K562 (cell line): ENCODE measurements around the gene ZNF598. TPM values are rescaled to one million over a fixed set of nuclear protein-coding genes. Genes with fewer than 3 reads are reported as not detected.
A peak's percentile ranks its signal among the peaks of the same experiment; 100 is the strongest.

Experiments
- NFE2L1 ChIP-seq: fragments of 450-650 bp; IDR thresholded peaks from 2 replicates; pipeline ENCODE4 v1.6.1; 2016; ENCODE audit warnings: missing genetic modification characterization, low read depth, mild to moderate bottlenecking, missing compliant biosample characterization, moderate library complexity, borderline replicate concordance
- NFIC ChIP-seq: fragments of 450-650 bp; IDR thresholded peaks from 2 replicates; pipeline ENCODE4 v1.6.1; 2017; ENCODE audit warnings: mild to moderate bottlenecking, inconsistent platforms
- PCBP1 ChIP-seq: fragments of 200-400 bp; formaldehyde crosslinking; IDR thresholded peaks from 2 replicates; pipeline ENCODE4 v1.6.1; 2018; ENCODE audit warnings: mild to moderate bottlenecking, low read depth, low read length; ENCODE audit not compliant: poor library complexity, severe bottlenecking
- RBFOX2 ChIP-seq: fragments of 200-400 bp; formaldehyde crosslinking; IDR thresholded peaks from 2 replicates; pipeline ENCODE4 v1.6.1; 2017; ENCODE audit warnings: low read depth, mild to moderate bottlenecking, low read length, moderate library complexity
- TAL1 ChIP-seq: fragments of 450-650 bp; IDR thresholded peaks from 2 replicates; pipeline ENCODE4 v1.6.1; 2016; ENCODE audit warnings: mild to moderate bottlenecking
- TOE1 ChIP-seq, 2 experiments: fragments of 450-650 bp in 1 of 2; sonication (generic) in 1 of 2; formaldehyde crosslinking in 1 of 2; IDR thresholded peaks; 2 replicates each; pipeline versions ENCODE4 v1.7.1 to v1.8.0; 2016 to 2022; ENCODE audit warnings: borderline replicate concordance in 2 of 2, mild to moderate bottlenecking in 2 of 2, antibody characterized with exemption in 1 of 2, inconsistent platforms in 1 of 2, low read depth in 1 of 2, missing genetic modification reagents in 1 of 2, moderate library complexity in 1 of 2
- U2AF2 ChIP-seq: fragments of 200-400 bp; formaldehyde crosslinking; optimal IDR thresholded peaks from 2 replicates; pipeline ENCODE3; 2017; ENCODE audit warnings: low read depth, mild to moderate bottlenecking, low read length
- polyA plus RNA-seq, 8 experiments: library from polyadenylated mRNA; depleted of rRNA in 4 of 8; stranded (reverse) in 5 of 8; unstranded in 3 of 8; fragments of >200 nt; fragmentation: Nextera tagmentation in 2 of 8; fragmentation: Illumina TruSeq in 1 of 8; extraction: Ambion mirVana in 2 of 8; extraction: Trizol in 1 of 8; gene quantifications; 2 replicates each; pipeline versions ENCODE4 v1.2.1 to v1.2.3, GENCODE V29; 2011 to 2014; ENCODE audit warnings: inconsistent platforms in 1 of 8, missing spikeins in 1 of 8
- total RNA-seq, 7 experiments: library from RNA; depleted of rRNA in 6 of 7; stranded (reverse); fragments of >200 nt in 6 of 7; fragmentation: Illumina TruSeq in 2 of 7; extraction: Trizol in 2 of 7; gene quantifications; 2 replicates each; pipeline versions ENCODE4 v1.2.1 to v1.2.3, GENCODE V29; 2011 to 2021; ENCODE audit warnings: low replicate concordance in 1 of 7
- TF ChIP-seq, protein P1 (sequence below), 2 experiments: fragments of 450-650 bp; IDR thresholded peaks; 2 replicates each; pipeline ENCODE4 v1.6.1; 2016; ENCODE audit warnings: mild to moderate bottlenecking in 2 of 2, borderline replicate concordance in 1 of 2, low read depth in 1 of 2, moderate library complexity in 1 of 2
- TF ChIP-seq, protein P2 (sequence below): sonication (generic); formaldehyde crosslinking; IDR thresholded peaks from 2 replicates; pipeline ENCODE4 v1.8.0; 2022; ENCODE audit warnings: mild to moderate bottlenecking, missing genetic modification reagents
- TF ChIP-seq, protein P3 (sequence below), 2 experiments: fragments of 450-650 bp in 1 of 2; sonication (generic) in 1 of 2; formaldehyde crosslinking in 1 of 2; IDR thresholded peaks in 1 of 2; conservative IDR thresholded peaks in 1 of 2; 2 replicates each; pipeline versions ENCODE4 v1.6.1 to v1.8.1; 2016 to 2023; ENCODE audit warnings: mild to moderate bottlenecking in 2 of 2, moderate library complexity in 2 of 2, inconsistent platforms in 1 of 2, missing genetic modification reagents in 1 of 2
- TF ChIP-seq, protein P4 (sequence below): fragments of 250-450 bp; sonication (Bioruptor Pico); IDR thresholded peaks from 2 replicates; pipeline ENCODE4 v1.9.0; 2021; ENCODE audit warnings: mild to moderate bottlenecking, inconsistent platforms

ZNF598 gene
- total and polyA plus RNA-seq, 9 of the 15 experiments (the other 6 are each of a cell fraction or from before 2014, with no cell fraction given), result 0.11 to 115 (median 29.6) TPM

DNA sequence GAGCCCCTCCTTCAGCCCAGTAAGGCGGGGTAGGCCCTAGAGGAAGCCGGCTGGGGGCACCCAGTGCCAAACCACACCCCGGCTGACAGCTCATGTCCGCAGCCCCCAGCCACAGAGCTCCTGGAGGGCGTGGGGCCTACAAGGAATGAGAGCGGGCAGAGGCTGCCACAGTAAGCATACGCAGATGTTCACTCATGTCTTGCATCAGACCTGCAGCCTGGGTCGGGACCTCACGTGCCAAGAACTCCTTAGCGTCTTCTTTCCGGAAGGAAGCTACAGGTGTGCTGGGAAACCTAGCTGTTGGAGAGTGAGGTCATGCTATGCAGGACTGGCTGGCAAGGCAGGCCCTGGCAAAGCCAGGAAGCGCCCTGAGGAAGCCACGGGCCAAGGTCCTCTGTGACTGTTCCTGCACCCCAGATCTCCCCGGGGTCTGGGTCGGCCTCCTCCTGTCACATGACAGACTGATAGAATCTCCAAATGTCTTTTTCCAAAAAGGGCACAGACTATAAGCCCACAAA, 1.6 kb downstream of the ZNF598 start (continued):
- TF ChIP-seq, protein P1, sequence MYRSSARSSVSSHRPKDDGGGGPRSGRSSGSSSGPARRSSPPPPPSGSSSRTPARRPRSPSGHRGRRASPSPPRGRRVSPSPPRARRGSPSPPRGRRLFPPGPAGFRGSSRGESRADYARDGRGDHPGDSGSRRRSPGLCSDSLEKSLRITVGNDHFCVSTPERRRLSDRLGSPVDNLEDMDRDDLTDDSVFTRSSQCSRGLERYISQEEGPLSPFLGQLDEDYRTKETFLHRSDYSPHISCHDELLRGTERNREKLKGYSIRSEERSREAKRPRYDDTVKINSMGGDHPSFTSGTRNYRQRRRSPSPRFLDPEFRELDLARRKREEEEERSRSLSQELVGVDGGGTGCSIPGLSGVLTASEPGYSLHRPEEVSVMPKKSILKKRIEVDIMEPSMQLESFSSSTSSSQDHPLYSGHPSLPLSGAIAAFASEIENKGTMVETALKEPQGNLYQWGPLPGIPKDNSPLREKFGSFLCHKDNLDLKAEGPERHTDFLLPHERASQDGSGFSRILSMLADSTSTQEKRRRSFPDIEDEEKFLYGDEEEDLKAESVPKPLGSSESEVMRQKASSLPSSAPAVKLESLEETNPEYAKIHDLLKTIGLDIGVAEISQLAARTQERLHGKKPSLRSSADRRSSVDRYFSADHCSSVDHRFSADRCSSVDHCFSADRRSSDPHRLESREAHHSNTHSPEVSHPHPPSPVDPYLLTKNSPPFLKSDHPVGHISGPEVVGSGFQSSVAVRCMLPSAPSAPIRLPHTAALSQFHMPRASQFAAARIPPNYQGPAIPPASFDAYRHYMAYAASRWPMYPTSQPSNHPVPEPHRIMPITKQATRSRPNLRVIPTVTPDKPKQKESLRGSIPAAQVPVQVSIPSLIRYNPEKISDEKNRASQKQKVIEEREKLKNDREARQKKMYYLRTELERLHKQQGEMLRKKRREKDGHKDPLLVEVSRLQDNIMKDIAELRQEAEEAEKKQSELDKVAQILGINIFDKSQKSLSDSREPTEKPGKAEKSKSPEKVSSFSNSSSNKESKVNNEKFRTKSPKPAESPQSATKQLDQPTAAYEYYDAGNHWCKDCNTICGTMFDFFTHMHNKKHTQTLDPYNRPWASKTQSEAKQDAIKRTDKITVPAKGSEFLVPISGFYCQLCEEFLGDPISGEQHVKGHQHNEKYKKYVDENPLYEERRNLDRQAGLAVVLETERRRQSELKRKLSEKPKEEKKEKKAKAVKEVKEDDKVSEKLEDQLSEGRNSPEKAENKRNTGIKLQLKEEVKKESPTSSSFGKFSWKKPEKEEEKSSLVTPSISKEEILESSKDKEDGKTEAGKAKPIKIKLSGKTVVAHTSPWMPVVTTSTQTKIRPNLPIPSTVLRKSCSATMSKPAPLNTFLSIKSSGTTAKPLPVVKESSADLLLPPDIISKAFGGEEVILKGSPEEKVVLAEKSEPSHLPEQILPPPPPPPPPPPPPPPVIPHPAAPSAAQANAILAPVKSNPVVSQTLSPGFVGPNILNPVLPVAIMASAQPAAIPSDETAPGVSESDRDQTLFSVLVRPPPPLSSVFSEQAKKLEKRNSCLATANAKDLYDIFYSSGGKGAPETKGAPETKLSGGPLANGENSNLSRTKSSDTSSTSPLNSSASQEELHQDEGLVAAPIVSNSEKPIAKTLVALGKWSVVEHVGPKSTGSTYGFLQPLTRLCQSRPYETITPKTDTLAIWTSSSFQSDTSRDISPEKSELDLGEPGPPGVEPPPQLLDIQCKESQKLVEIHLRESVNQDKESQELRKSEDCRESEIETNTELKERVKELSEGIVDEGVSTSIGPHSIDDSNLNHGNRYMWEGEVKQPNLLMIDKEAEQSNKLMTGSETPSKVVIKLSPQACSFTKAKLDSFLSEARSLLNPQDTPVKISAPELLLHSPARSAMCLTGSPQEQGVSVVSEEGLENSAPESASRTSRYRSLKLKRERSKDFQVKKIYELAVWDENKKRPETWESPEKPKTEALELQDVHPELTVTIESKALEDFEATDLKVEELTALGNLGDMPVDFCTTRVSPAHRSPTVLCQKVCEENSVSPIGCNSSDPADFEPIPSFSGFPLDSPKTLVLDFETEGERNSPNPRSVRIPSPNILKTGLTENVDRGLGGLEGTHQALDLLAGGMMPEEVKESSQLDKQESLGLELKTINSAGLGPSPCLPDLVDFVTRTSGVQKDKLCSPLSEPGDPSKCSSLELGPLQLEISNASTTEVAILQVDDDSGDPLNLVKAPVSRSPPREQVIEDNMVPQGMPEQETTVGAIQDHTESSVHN (IDR thresholded peaks at IDR 0.05; ENCODE audit: borderline replicate concordance in 1 of 2, low read depth in 1 of 2), result peak in 1 of 2 experiments; percentile 38; a peak in 1 of 4 replicates
- TF ChIP-seq, protein P2, sequence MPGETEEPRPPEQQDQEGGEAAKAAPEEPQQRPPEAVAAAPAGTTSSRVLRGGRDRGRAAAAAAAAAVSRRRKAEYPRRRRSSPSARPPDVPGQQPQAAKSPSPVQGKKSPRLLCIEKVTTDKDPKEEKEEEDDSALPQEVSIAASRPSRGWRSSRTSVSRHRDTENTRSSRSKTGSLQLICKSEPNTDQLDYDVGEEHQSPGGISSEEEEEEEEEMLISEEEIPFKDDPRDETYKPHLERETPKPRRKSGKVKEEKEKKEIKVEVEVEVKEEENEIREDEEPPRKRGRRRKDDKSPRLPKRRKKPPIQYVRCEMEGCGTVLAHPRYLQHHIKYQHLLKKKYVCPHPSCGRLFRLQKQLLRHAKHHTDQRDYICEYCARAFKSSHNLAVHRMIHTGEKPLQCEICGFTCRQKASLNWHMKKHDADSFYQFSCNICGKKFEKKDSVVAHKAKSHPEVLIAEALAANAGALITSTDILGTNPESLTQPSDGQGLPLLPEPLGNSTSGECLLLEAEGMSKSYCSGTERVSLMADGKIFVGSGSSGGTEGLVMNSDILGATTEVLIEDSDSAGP, result no peak
- TF ChIP-seq PCBP1 (no peak), RBFOX2 (0 out of 2 replicates have a peak, but pooled peaks have one; percentile 6), NFIC (no peak), NFE2L1 (no peak), TOE1 (IDR thresholded peaks at IDR 0.05; ENCODE audit: borderline replicate concordance) (peak; percentile 32; the same call in 1 of the 2 replicates), TOE1 (CRISPR knock-in tag; IDR thresholded peaks at IDR 0.05; ENCODE audit: borderline replicate concordance, low read depth) (no peak), U2AF2 (no peak), TAL1 (no peak)
- TF ChIP-seq, protein P3, sequence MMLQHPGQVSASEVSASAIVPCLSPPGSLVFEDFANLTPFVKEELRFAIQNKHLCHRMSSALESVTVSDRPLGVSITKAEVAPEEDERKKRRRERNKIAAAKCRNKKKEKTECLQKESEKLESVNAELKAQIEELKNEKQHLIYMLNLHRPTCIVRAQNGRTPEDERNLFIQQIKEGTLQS (IDR thresholded peaks at IDR 0.05), result peak; percentile 74
- TF ChIP-seq, protein P3 (CRISPR knock-in tag; conservative IDR thresholded peaks at IDR 0.05), result no peak
- TF ChIP-seq, protein P4, sequence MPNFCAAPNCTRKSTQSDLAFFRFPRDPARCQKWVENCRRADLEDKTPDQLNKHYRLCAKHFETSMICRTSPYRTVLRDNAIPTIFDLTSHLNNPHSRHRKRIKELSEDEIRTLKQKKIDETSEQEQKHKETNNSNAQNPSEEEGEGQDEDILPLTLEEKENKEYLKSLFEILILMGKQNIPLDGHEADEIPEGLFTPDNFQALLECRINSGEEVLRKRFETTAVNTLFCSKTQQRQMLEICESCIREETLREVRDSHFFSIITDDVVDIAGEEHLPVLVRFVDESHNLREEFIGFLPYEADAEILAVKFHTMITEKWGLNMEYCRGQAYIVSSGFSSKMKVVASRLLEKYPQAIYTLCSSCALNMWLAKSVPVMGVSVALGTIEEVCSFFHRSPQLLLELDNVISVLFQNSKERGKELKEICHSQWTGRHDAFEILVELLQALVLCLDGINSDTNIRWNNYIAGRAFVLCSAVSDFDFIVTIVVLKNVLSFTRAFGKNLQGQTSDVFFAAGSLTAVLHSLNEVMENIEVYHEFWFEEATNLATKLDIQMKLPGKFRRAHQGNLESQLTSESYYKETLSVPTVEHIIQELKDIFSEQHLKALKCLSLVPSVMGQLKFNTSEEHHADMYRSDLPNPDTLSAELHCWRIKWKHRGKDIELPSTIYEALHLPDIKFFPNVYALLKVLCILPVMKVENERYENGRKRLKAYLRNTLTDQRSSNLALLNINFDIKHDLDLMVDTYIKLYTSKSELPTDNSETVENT (CRISPR knock-in tag), result no peak
